Endothelial cell (in vitro differentiated cells): ENCODE data around the gene ZNF674. TPM values are rescaled to one million over a fixed set of nuclear protein-coding genes. Genes with fewer than 3 reads are reported as not detected.

Experiments used
- DNase-seq: peaks from one replicate; pipeline ENCODE4 v3.0.0; 2021; ENCODE audit warnings: low spot score
- H3K27ac Mint-ChIP-seq: one replicate; pipeline ENCODE4 v1.8.0; 2021; ENCODE audit warnings: mixed read lengths, inconsistent platforms; ENCODE audit not compliant: unreplicated experiment
- H3K27me3 Mint-ChIP-seq: one replicate; pipeline ENCODE4 v1.8.0; 2021; ENCODE audit warnings: mild to moderate bottlenecking, moderate library complexity, mixed read lengths, inconsistent platforms; ENCODE audit not compliant: unreplicated experiment
- H3K36me3 Mint-ChIP-seq: one replicate; pipeline ENCODE4 v1.8.0; 2021; ENCODE audit warnings: mild to moderate bottlenecking, low read depth, mixed read lengths, inconsistent platforms; ENCODE audit not compliant: unreplicated experiment
- H3K4me1 Mint-ChIP-seq: one replicate; pipeline ENCODE4 v1.8.0; 2021; ENCODE audit warnings: mild to moderate bottlenecking, mixed read lengths, inconsistent platforms; ENCODE audit not compliant: unreplicated experiment
- H3K4me3 Mint-ChIP-seq: one replicate; pipeline ENCODE4 v1.8.0; 2021; ENCODE audit warnings: mild to moderate bottlenecking, mixed read lengths, inconsistent platforms; ENCODE audit not compliant: unreplicated experiment
- H3K9me3 Mint-ChIP-seq: one replicate; pipeline ENCODE4 v1.8.0; 2021; ENCODE audit warnings: mixed read lengths, inconsistent platforms; ENCODE audit not compliant: unreplicated experiment
- total RNA-seq: library from RNA; stranded (reverse); fragmentation: NEBNext Ultra II Directional; extraction: Animal tissue kit (Norgen Biotek cat#: 25700); gene quantifications from one replicate; pipeline ENCODE4 v1.2.1, GENCODE V29; 2021; ENCODE audit not compliant: unreplicated experiment
- TF ChIP-seq, protein P1 (sequence below): fragments of 200-600 bp; sonication (generic); IDR thresholded peaks from one replicate; pipeline ENCODE4 v1.5.0; 2021; ENCODE audit warnings: antibody characterized with exemption; ENCODE audit not compliant: unreplicated experiment

The ZNF674 gene
- total RNA-seq, 1 donor from 2014 or later = 7.3 TPM

GRCh38 chrX:46459603-46460002 lies 85.6 kb downstream of the ZNF674 start:
- peaks cover 2% of the 10 kb centered on the region for H3K27me3 Mint-ChIP-seq
- H3K9me3 Mint-ChIP-seq = no peaks in the 10 kb centered on the region
- TF ChIP-seq, protein P1, sequence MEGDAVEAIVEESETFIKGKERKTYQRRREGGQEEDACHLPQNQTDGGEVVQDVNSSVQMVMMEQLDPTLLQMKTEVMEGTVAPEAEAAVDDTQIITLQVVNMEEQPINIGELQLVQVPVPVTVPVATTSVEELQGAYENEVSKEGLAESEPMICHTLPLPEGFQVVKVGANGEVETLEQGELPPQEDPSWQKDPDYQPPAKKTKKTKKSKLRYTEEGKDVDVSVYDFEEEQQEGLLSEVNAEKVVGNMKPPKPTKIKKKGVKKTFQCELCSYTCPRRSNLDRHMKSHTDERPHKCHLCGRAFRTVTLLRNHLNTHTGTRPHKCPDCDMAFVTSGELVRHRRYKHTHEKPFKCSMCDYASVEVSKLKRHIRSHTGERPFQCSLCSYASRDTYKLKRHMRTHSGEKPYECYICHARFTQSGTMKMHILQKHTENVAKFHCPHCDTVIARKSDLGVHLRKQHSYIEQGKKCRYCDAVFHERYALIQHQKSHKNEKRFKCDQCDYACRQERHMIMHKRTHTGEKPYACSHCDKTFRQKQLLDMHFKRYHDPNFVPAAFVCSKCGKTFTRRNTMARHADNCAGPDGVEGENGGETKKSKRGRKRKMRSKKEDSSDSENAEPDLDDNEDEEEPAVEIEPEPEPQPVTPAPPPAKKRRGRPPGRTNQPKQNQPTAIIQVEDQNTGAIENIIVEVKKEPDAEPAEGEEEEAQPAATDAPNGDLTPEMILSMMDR = no peak
- H3K27ac Mint-ChIP-seq = no peak overlapping the region
- peaks cover 17% of the 10 kb centered on the region for H3K36me3 Mint-ChIP-seq
- no peak overlapping the region for H3K4me3 Mint-ChIP-seq
- DNase-seq = no peak
- peaks cover 22% of the 10 kb centered on the region for H3K4me1 Mint-ChIP-seq

GRCh38 chrX:46456125-46456922 lies 88.9 kb downstream of the ZNF674 start:
- Mint-ChIP-seq H3K36me3 (peaks cover 11% of the 10 kb centered on the region), H3K4me1 (peaks cover 15% of the 10 kb centered on the region), H3K27me3 (no peaks in the 10 kb centered on the region), H3K4me3 (peak overlapping the region; percentile 44), H3K27ac (peak overlapping the region; percentile 98), H3K9me3 (no peaks in the 10 kb centered on the region)
- DNase-seq = peak; percentile 19
- TF ChIP-seq, protein P1 = no peak

Other genes starting within 250 kb of the ZNF674 start
- 54.6 TPM for gene CHST7, start 28.3 kb upstream of the ZNF674 start, total RNA-seq
- gene SLC9A7, start 213.7 kb upstream of the ZNF674 start, total RNA-seq = 11.4 TPM